Small intestine (tissue), 7 donors: ENCODE results near the gene PRKAG1. TPM values are rescaled to one million over a fixed set of nuclear protein-coding genes. Genes with fewer than 3 reads are reported as not detected.

ENCODE experiments used
- DNase-seq, 2 donors: peaks; one replicate each; pipeline versions ENCODE4 v3.0.0 to v3.0.0-alpha.2; 2013
- FAIRE-seq: peaks from 2 replicates; lab custom pipeline; 2012; peaks lifted over from hg19 to GRCh38; lab: Jason Lieb, UNC
- H3K27ac ChIP-seq, 3 donors: one replicate each; pipeline ENCODE4 v1.5.1; 2013; ENCODE audit warnings: low read length in 2 of 3, mild to moderate bottlenecking in 2 of 3, control low read depth in 1 of 3, inconsistent platforms in 1 of 3, low read depth in 1 of 3, moderate library complexity in 1 of 3
- H3K27me3 ChIP-seq, 3 donors: one replicate each; pipeline ENCODE4 v1.6.1; 2013; ENCODE audit warnings: low read length in 3 of 3, inconsistent platforms in 1 of 3; ENCODE audit not compliant: control insufficient read depth in 3 of 3, insufficient read depth in 3 of 3
- H3K36me3 ChIP-seq, 3 donors: one replicate each; pipeline ENCODE4 v1.6.1; 2013; ENCODE audit warnings: low read length in 3 of 3, inconsistent platforms in 1 of 3, low read depth in 1 of 3, mild to moderate bottlenecking in 1 of 3, moderate library complexity in 1 of 3; ENCODE audit not compliant: control insufficient read depth in 3 of 3, insufficient read depth in 2 of 3
- H3K4me1 ChIP-seq, 3 donors: one replicate each; pipeline ENCODE4 v1.6.1; 2013; ENCODE audit warnings: low read length in 2 of 3, inconsistent platforms in 1 of 3, low read depth in 1 of 3, mild to moderate bottlenecking in 1 of 3, moderate library complexity in 1 of 3; ENCODE audit not compliant: control insufficient read depth in 3 of 3, insufficient read depth in 2 of 3
- H3K4me3 ChIP-seq, 3 donors: one replicate each; pipeline ENCODE4 v1.5.1; 2013; ENCODE audit warnings: low read length in 3 of 3, control low read depth in 1 of 3, inconsistent platforms in 1 of 3, low read depth in 1 of 3, mild to moderate bottlenecking in 1 of 3, moderate library complexity in 1 of 3
- H3K9me3 ChIP-seq, 2 donors: one replicate each; pipeline ENCODE4 v1.6.1; 2013; ENCODE audit warnings: low read depth in 1 of 2, low read length in 1 of 2; ENCODE audit not compliant: control insufficient read depth in 2 of 2, insufficient read depth in 1 of 2
- WGBS, 3 donors: extraction: QIAGEN DNeasy Blood & Tissue Kit; methylation state at CpG; one replicate each; pipeline ENCODE4 v1.1.7; 2013; 5-methylcytosine and 5-hydroxymethylcytosine counted together
- polyA plus RNA-seq, 4 donors: library from polyadenylated mRNA; stranded (reverse) in 3 of 4; unstranded in 1 of 4; fragments of 200-250 nt in 3 of 4; fragments of 120-200 nt in 1 of 4; gene quantifications; one replicate each; pipeline versions ENCODE4 v1.2.1 to v1.2.3, GENCODE V29; 2013
- donor health status: healthy with polysubstance abuse.
- donor health status: control.
- donor health status: control.
- donor health status: Bipolar disorder and iron deficiency.
- donor health status: healthy.

Gene PRKAG1
- polyA plus RNA-seq, 4 donors: 50.0 to 69.7 (median 60.6) TPM

DNA sequence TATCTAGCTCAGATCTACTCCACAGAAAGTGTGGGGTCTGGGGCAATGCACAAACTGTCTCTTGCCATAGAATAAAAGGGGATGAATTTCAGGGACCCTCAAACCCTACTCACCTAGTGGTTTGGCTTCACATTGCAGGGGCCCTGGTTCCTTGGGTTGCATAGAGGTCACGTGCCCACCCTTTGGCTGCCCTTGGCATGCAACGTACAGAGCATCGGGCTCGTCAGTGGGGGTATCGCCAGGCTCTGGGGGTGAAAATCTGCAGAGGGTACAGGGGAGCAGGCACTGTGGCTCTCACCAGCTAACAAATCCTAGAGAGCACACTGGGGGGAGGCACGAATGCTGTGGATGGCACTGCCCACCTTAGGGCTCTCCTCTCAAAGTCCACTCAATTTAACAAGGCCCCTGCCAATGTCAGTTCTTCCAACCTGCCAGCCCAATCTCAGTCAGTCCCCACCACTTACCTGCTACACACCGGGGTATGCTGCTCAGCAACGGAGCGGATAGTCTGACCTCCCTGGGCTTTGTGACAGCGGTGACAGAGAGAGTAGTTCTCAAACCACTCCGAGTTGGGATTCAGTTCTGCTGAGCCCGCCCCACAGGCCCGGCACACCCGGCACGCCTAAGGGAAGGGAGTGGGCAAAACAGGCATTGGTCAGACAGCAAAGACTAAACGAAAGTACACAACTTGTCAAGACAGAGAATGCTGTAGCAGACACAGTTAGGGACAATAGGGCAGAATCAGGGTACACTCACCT lies 34.1 kb upstream of the PRKAG1 start:
- DNase-seq: no peak
- Histone ChIP-seq H3K4me3 (no peak overlapping the region), H3K27me3 (no peaks in the 10 kb centered on the region), H3K9me3 (no peaks in the 10 kb centered on the region), H3K4me1 (peaks cover 14 to 26% (median 17%) of the 10 kb centered on the region in 3 donors), H3K27ac (no peak overlapping the region), H3K36me3 (peaks cover 31 to 82% (median 50%) of the 10 kb centered on the region in 3 donors)
- 89 to 90% (median 90%) methylated on average over 16 of the region's 16 CpGs for WGBS, 3 donors
- FAIRE-seq: no peak

DNA sequence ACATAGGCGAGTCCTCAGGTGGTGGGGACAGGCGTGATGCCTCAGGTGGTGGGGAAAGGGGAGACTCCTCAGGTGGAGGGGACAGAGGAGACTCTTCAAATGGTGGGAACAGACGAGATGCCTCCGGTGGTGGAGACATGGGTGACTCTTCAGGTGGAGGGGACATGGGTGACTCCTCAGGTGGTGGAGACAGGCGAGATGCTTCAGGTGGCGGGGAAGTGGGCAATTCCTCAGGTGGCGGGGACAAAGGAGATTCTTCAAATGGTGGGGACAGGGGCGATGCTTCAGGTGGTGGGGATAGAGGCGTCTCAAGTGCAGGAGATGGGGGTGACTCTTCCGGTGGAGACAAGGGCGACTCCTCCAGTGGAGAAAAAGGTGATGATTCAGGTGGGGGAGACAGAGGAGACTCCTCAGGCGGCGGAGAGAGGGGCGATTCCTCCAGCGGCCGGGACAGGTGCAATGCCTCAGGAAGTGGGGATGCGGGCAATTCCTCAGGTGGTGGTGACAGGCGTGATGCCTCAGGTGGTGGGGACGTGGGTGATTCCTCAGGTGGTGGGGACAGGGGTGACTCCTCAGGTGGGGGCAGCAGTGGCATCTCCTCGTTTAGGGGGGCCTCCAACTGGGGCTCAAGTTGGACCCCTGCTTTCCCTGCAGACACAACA lies 33.3 kb upstream of the PRKAG1 start:
- no peak overlapping the region for H3K4me3 ChIP-seq
- H3K9me3 ChIP-seq: no peaks in the 10 kb centered on the region
- H3K36me3 ChIP-seq: peaks cover 33 to 85% (median 52%) of the 10 kb centered on the region in 3 donors
- FAIRE-seq (no peak), DNase-seq (no peak)
- H3K27ac ChIP-seq: no peak overlapping the region
- WGBS, 3 donors: 90 to 94% (median 91%) methylated on average over 20 of the region's 20 CpGs
- peaks cover 10 to 19% (median 11%) of the 10 kb centered on the region in 3 donors for H3K4me1 ChIP-seq
- H3K27me3 ChIP-seq: no peaks in the 10 kb centered on the region

- Histone ChIP-seq H3K27me3 (no peaks in the 10 kb centered on the region), H3K4me3 (no peak overlapping the region), H3K4me1 (peaks cover 5 to 13% (median 5%) of the 10 kb centered on the region in 3 donors), H3K9me3 (no peaks in the 10 kb centered on the region), H3K27ac (no peak overlapping the region), H3K36me3 (peaks cover 33 to 89% (median 52%) of the 10 kb centered on the region in 3 donors)
- DNase-seq: no peak
- 91 to 94% (median 92%) methylated on average over 17 to 18 of the region's 18 CpGs for WGBS, 3 donors
- no peak for FAIRE-seq
Observed at GRCh38 chr12:49051373-49051764, 32.8 kb upstream of the PRKAG1 start.

- H3K4me3 ChIP-seq: no peak overlapping the region
- no peaks in the 10 kb centered on the region for H3K27me3 ChIP-seq
- H3K36me3 ChIP-seq: peaks cover 33 to 93% (median 55%) of the 10 kb centered on the region in 3 donors
- FAIRE-seq: no peak
- H3K9me3 ChIP-seq: no peaks in the 10 kb centered on the region
- no peak overlapping the region for H3K27ac ChIP-seq
- peaks cover 2 to 7% (median 3%) of the 10 kb centered on the region in 3 donors for H3K4me1 ChIP-seq
- 93 to 95% (median 93%) methylated on average over 11 to 13 of the region's 13 CpGs for WGBS, 3 donors
- DNase-seq: no peak
Observed at GRCh38 chr12:49050507-49051372, 32.2 kb upstream of the PRKAG1 start.

DNA sequence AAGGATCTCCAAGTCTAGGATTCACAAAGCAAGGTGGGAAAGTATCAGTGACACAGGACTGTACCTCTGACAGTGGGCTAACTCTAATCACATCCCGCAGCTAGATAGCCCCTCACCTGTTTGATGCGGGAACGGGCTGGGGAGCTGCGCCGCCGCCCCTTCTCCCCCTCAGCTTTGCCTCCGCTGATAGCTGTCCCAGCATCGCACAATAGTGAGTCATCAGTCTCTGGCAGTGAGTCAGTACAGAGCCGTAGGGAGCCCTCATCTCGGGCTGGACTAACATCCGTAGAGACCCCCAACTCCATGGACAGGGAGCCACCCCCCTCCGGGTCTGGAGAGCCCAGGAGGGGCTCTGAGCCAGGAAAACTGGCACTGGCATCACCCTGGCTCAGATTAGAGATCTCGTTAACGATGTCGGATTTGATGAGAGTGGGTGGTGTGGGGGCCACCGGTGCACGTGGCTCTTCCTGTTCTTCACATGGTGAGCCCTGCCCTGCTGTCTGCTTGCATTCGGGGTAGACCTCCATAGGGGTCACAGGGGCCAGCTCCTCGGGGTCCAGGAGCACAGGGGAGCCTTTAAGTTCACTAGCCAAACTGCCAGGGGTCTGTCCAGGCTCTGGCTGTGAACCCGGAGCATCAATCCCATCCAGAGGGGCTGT lies 31.1 kb upstream of the PRKAG1 start:
- no peak for FAIRE-seq
- Histone ChIP-seq H3K9me3 (no peaks in the 10 kb centered on the region), H3K36me3 (peaks cover 36 to 93% (median 58%) of the 10 kb centered on the region in 3 donors), H3K4me1 (no peaks in the 10 kb centered on the region), H3K4me3 (no peak overlapping the region), H3K27me3 (no peaks in the 10 kb centered on the region), H3K27ac (no peak overlapping the region)
- no peak for DNase-seq
- 88 to 92% (median 89%) methylated on average over 20 of the region's 20 CpGs for WGBS, 3 donors

DNA sequence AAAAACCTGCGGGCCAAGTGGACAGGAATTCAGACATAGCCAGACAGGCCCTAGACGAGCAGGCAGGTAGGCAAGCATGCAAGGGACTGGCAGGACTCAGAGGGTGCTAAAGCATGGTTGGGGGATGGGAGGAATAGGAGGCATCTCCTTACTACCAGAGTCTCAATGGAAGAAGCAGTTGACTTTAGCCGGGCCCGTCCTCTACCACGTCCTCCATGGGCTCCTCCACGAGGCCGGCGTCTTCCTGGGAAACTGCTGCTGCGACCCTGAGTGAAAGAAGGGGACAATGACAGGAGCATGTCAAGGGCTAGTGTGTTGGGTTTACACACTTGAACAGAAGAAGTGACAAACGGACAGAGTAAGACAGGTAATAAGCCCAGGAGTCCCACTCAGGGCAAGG lies 30.4 kb upstream of the PRKAG1 start:
- FAIRE-seq (no peak), DNase-seq (no peak)
- no peak overlapping the region for H3K4me3 ChIP-seq
- no peaks in the 10 kb centered on the region for H3K27me3 ChIP-seq
- no peak overlapping the region for H3K27ac ChIP-seq
- peaks cover 38 to 93% (median 63%) of the 10 kb centered on the region in 3 donors for H3K36me3 ChIP-seq
- H3K4me1 ChIP-seq: no peaks in the 10 kb centered on the region
- H3K9me3 ChIP-seq: no peaks in the 10 kb centered on the region
- WGBS, 3 donors: 93 to 94% (median 94%) methylated on average over 10 of the region's 10 CpGs

- no peaks in the 10 kb centered on the region for H3K9me3 ChIP-seq
- FAIRE-seq (no peak), DNase-seq (no peak)
- H3K27ac ChIP-seq: no peak overlapping the region
- H3K27me3 ChIP-seq: no peaks in the 10 kb centered on the region
- H3K4me1 ChIP-seq: no peaks in the 10 kb centered on the region
- no peak overlapping the region for H3K4me3 ChIP-seq
- H3K36me3 ChIP-seq: peaks cover 38 to 94% (median 61%) of the 10 kb centered on the region in 3 donors
- WGBS, 3 donors: 95 to 96% (median 95%) methylated on average over 12 of the region's 12 CpGs
Observed at GRCh38 chr12:49046129-49046895, 27.7 kb upstream of the PRKAG1 start.
